ENCODE data around the gene GBF1. TPM values are rescaled to one million over a fixed set of nuclear protein-coding genes. Genes with fewer than 3 reads are reported as not detected.

Gene GBF1
- total and polyA plus RNA-seq, 11 donors, result 15.5 to 70.0 (median 48.2) TPM

- peaks cover 0 to 66% (median 21%) of the 10 kb centered on the region in 9 donors for H3K36me3 ChIP-seq
- ATAC-seq (no peak), DNase-seq (peak in 1 of 5 donors; percentile 24)
- 86 to 91% (median 88%) methylated on average over 7 to 17 of the region's 17 CpGs for WGBS, 4 donors
- H3K9me3 ChIP-seq, result no peaks in the 10 kb centered on the region
- H3K4me1 ChIP-seq, result peaks cover 0 to 44% (median 22%) of the 10 kb centered on the region in 12 donors
- TF ChIP-seq POLR2A (IDR thresholded peaks at IDR 0.05), result no peak
- TF ChIP-seq, protein P1, sequence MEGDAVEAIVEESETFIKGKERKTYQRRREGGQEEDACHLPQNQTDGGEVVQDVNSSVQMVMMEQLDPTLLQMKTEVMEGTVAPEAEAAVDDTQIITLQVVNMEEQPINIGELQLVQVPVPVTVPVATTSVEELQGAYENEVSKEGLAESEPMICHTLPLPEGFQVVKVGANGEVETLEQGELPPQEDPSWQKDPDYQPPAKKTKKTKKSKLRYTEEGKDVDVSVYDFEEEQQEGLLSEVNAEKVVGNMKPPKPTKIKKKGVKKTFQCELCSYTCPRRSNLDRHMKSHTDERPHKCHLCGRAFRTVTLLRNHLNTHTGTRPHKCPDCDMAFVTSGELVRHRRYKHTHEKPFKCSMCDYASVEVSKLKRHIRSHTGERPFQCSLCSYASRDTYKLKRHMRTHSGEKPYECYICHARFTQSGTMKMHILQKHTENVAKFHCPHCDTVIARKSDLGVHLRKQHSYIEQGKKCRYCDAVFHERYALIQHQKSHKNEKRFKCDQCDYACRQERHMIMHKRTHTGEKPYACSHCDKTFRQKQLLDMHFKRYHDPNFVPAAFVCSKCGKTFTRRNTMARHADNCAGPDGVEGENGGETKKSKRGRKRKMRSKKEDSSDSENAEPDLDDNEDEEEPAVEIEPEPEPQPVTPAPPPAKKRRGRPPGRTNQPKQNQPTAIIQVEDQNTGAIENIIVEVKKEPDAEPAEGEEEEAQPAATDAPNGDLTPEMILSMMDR (IDR thresholded peaks at IDR 0.05), result no peak
- intact Hi-C loops (cut with DNase I), result loop anchor here in 1 of 10 donors (5.0 kb wide), 2 partner anchors 173 to 233 kb away; partner anchors contain the start of gene ELOVL3
- H3K27ac ChIP-seq, result peak overlapping the region in 7 of 12 donors; percentile 75 to 99 (median 89)
- no peaks in the 10 kb centered on the region for H3K27me3 ChIP-seq
- peak overlapping the region in 6 of 12 donors; percentile 54 to 85 (median 65) for H3K4me3 ChIP-seq
Observed at GRCh38 chr10:102400076-102400475, 154.7 kb downstream of the GBF1 start.

DNA sequence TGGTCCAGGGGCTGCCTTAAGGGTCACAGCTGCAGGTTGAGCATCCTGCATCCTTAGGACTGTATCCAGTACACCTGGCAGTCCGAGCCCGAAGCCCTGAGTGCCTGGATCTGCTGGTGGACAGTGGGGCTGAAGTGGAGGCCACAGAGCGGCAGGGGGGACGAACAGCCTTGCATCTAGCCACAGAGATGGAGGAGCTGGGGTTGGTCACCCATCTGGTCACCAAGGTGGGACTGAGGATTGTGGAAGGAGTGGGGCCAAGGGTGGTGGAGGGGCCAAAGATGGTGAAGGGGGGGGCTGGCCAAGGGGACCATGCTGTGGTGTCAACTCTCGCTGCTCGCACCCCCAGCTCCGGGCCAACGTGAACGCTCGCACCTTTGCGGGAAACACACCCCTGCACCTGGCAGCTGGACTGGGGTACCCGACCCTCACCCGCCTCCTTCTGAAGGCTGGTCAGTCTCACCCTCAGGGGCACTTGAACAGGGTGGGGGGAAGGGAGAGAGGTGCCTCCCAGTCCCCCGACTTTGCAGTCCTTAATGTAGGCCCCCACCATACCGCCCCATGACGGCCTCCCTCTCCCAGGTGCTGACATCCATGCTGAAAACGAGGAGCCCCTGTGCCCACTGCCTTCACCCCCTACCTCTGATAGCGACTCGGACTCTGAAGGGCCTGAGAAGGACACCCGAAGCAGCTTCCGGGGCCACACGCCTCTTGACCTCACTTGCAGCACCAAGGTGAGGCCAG, 155.4 kb downstream of the GBF1 start:
- Histone ChIP-seq H3K4me1 (peaks cover 0 to 44% (median 22%) of the 10 kb centered on the region in 12 donors), H3K9me3 (no peaks in the 10 kb centered on the region), H3K27me3 (no peaks in the 10 kb centered on the region), H3K4me3 (no peak overlapping the region), H3K36me3 (peaks cover 0 to 66% (median 21%) of the 10 kb centered on the region in 9 donors), H3K27ac (peak overlapping the region in 1 of 12 donors; percentile 99)
- TF ChIP-seq POLR2A (IDR thresholded peaks at IDR 0.05), result no peak
- TF ChIP-seq, protein P1 (IDR thresholded peaks at IDR 0.05), result no peak
- peak in 1 of 5 donors; percentile 19 for DNase-seq
- 91 to 94% (median 92%) methylated on average over 21 to 22 of the region's 22 CpGs for WGBS, 4 donors
- intact Hi-C loops (cut with DNase I), result loop anchor here in 1 of 10 donors (5.0 kb wide), 2 partner anchors 173 to 233 kb away; partner anchors contain the start of gene ELOVL3
- ATAC-seq, result no peak

DNA sequence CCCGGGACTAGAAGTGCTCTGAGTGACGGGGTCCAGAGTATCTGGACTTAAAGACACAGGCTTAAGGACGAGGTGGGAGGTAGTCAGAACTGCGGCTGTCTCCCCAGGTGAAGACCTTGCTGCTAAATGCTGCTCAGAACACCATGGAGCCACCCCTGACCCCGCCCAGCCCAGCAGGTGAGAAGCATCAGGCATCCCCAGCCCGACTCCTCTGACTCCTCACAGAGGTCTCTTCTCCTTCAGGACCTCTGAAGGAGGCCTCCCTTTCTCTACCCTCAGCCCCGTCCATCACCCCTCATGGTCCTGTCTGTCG, 156.0 kb downstream of the GBF1 start:
- intact Hi-C loops (cut with DNase I), result loop anchor here in 1 of 10 donors (5.0 kb wide), 2 partner anchors 174 to 234 kb away; partner anchors contain the start of gene ELOVL3
- H3K4me1 ChIP-seq, result peaks cover 0 to 40% (median 17%) of the 10 kb centered on the region in 12 donors
- WGBS, 4 donors, result 88 to 94% (median 92%) methylated on average over 8 of the region's 8 CpGs

GRCh38 chr10:102401735-102402511, 156.6 kb downstream of the GBF1 start:
- H3K4me1 ChIP-seq, result peaks cover 0 to 34% (median 13%) of the 10 kb centered on the region in 12 donors
- 87 to 93% (median 88%) methylated on average over 15 to 18 of the region's 18 CpGs for WGBS, 4 donors
- H3K36me3 ChIP-seq, result peaks cover 0 to 62% (median 21%) of the 10 kb centered on the region in 9 donors
- peak overlapping the region in 1 of 12 donors; percentile 99 for H3K27ac ChIP-seq
- TF ChIP-seq, protein P1 (IDR thresholded peaks at IDR 0.05), result no peak
- TF ChIP-seq POLR2A (IDR thresholded peaks at IDR 0.05), result no peak
- no peak for DNase-seq
- ATAC-seq, result no peak
- H3K4me3 ChIP-seq, result no peak overlapping the region
- intact Hi-C loops (cut with DNase I), result loop anchor here in 1 of 10 donors (5.0 kb wide), 2 partner anchors 175 to 235 kb away; partner anchors contain the start of gene ELOVL3
- no peaks in the 10 kb centered on the region for H3K9me3 ChIP-seq
- H3K27me3 ChIP-seq, result no peaks in the 10 kb centered on the region

More for the DNA sequence above, 156.0 kb downstream of the GBF1 start:
- no peaks in the 10 kb centered on the region for H3K27me3 ChIP-seq
- ATAC-seq (no peak), DNase-seq (peak in 1 of 5 donors; percentile 15)
- H3K36me3 ChIP-seq, result peaks cover 0 to 66% (median 21%) of the 10 kb centered on the region in 9 donors
- no peaks in the 10 kb centered on the region for H3K9me3 ChIP-seq
- no peak for TF ChIP-seq POLR2A (IDR thresholded peaks at IDR 0.05)
- H3K27ac ChIP-seq, result peak overlapping the region in 1 of 12 donors; percentile 99
- no peak overlapping the region for H3K4me3 ChIP-seq
